IMR-90 (cell line): ENCODE results near the gene ZDHHC14. TPM values are rescaled to one million over a fixed set of nuclear protein-coding genes. Genes with fewer than 3 reads are reported as not detected.

Source experiments
- ATAC-seq: fragments of 200-7000 bp; cut with Tn5 transposase; 2 replicates; pipeline ENCODE4 v1.9.1; 2020; ENCODE audit warnings: low read depth, mild to moderate bottlenecking, moderate library complexity
- BruUV-seq: library from RNA; stranded (reverse); fragments of 400-500 nt; replicated peaks from 2 replicates; lab custom pipeline; 2021; lab: Mats Ljungman, UMichigan
- CTCF ChIA-PET: fragments of 300-600 bp; formaldehyde crosslinking; extraction: SDS; loops from one replicate; lab custom pipeline; 2021; ENCODE audit warnings: antibody characterized with exemption; lab: Yijun Ruan, JAX
- POLR2A ChIA-PET: fragments of 300-600 bp; sonication (Branson Sonifier 250); formaldehyde crosslinking; loops from one replicate; lab custom pipeline; 2022; ENCODE audit warnings: antibody characterized with exemption; ENCODE audit not compliant: unreplicated experiment; lab: Charles Lee
- DNase-seq: peaks from one replicate; pipeline ENCODE4 v3.0.0; 2013
- H2AFZ ChIP-seq: replicated peaks from 2 replicates; pipeline ENCODE3; 2013; ENCODE audit warnings: low read length, mild to moderate bottlenecking; ENCODE audit not compliant: poor library complexity
- H2AK5ac ChIP-seq: 2 replicates; pipeline ENCODE4 v1.6.1; 2013; ENCODE audit warnings: low read depth, low read length, inconsistent platforms
- H2AK9ac ChIP-seq: replicated peaks from 2 replicates; pipeline ENCODE3; 2013; ENCODE audit warnings: mild to moderate bottlenecking, low read depth, low read length, moderate library complexity; ENCODE audit not compliant: poor library complexity
- H2BK120ac ChIP-seq: 2 replicates; pipeline ENCODE4 v1.6.1; 2013; ENCODE audit warnings: low read depth, low read length, inconsistent platforms
- H2BK15ac ChIP-seq: 3 replicates; pipeline ENCODE4 v1.6.1; 2013; ENCODE audit warnings: low read depth, low read length, inconsistent platforms
- H2BK20ac ChIP-seq: 2 replicates; pipeline ENCODE4 v1.6.1; 2013; ENCODE audit warnings: low read depth, mild to moderate bottlenecking, inconsistent platforms, low read length, moderate library complexity
- H2BK5ac ChIP-seq: 2 replicates; pipeline ENCODE4 v1.6.1; 2013; ENCODE audit warnings: mild to moderate bottlenecking, low read depth, low read length, inconsistent platforms; ENCODE audit not compliant: poor library complexity, severe bottlenecking
- H3K14ac ChIP-seq: replicated peaks from 2 replicates; pipeline ENCODE4 v1.6.1; 2013; ENCODE audit warnings: low read depth, low read length, inconsistent platforms
- H3K18ac ChIP-seq: 2 replicates; pipeline ENCODE4 v1.6.1; 2013; ENCODE audit warnings: low read depth, low read length, control low read depth
- H3K23ac ChIP-seq: 2 replicates; pipeline ENCODE4 v1.6.1; 2013; ENCODE audit warnings: low read depth, low read length, inconsistent platforms
- H3K27ac ChIP-seq: 2 replicates; pipeline ENCODE4 v1.5.1; 2013; ENCODE audit warnings: mild to moderate bottlenecking, control low read depth, low read length; ENCODE audit not compliant: insufficient read depth
- H3K27me3 ChIP-seq: 2 replicates; pipeline ENCODE4 v1.6.1; 2013; ENCODE audit warnings: low read length; ENCODE audit not compliant: control insufficient read depth, insufficient read depth
- H3K36me3 ChIP-seq: 2 replicates; pipeline ENCODE4 v1.6.1; 2013; ENCODE audit warnings: low read length, mixed read lengths; ENCODE audit not compliant: control insufficient read depth, insufficient read depth
- H3K4ac ChIP-seq: 2 replicates; pipeline ENCODE4 v1.6.1; 2013; ENCODE audit warnings: low read depth, low read length, inconsistent platforms
- H3K4me1 ChIP-seq: 2 replicates; pipeline ENCODE4 v1.6.1; 2013; ENCODE audit warnings: low read length, mixed read lengths; ENCODE audit not compliant: control insufficient read depth, insufficient read depth
- H3K4me2 ChIP-seq: 2 replicates; pipeline ENCODE4 v1.6.1; 2013; ENCODE audit warnings: low read depth, mild to moderate bottlenecking, control low read depth, low read length, moderate library complexity
- H3K4me3 ChIP-seq: 2 replicates; pipeline ENCODE4 v1.5.1; 2013; ENCODE audit warnings: low read depth, mild to moderate bottlenecking, control low read depth, low read length, moderate library complexity; ENCODE audit not compliant: insufficient read depth
- H3K56ac ChIP-seq: 2 replicates; pipeline ENCODE4 v1.6.1; 2013; ENCODE audit warnings: low read length, inconsistent platforms; ENCODE audit not compliant: insufficient read depth; ENCODE audit errors: extremely low read depth
- H3K79me1 ChIP-seq, 2 experiments: 2 replicates each; pipeline ENCODE4 v1.6.1; 2013; ENCODE audit warnings: low read length in 2 of 2, inconsistent platforms in 1 of 2, low read depth in 1 of 2
- H3K9ac ChIP-seq: 2 replicates; pipeline ENCODE4 v1.6.1; 2013; ENCODE audit warnings: low read depth, low read length, control low read depth
- H3K9me1 ChIP-seq: 2 replicates; pipeline ENCODE4 v1.6.1; 2013; ENCODE audit warnings: low read length, inconsistent platforms; ENCODE audit not compliant: insufficient read depth
- H3K9me3 ChIP-seq: 2 replicates; pipeline ENCODE4 v1.6.1; 2013; ENCODE audit warnings: low read length; ENCODE audit not compliant: control insufficient read depth, insufficient read depth
- H4K20me1 ChIP-seq: 2 replicates; pipeline ENCODE4 v1.6.1; 2013; ENCODE audit warnings: low read length, inconsistent platforms; ENCODE audit not compliant: insufficient read depth
- H4K5ac ChIP-seq: 2 replicates; pipeline ENCODE4 v1.6.1; 2013; ENCODE audit warnings: mild to moderate bottlenecking, low read depth, low read length, control low read depth
- H4K8ac ChIP-seq, 2 experiments: 2 replicates each; pipeline ENCODE4 v1.6.1; 2013; ENCODE audit warnings: low read depth in 2 of 2, low read length in 2 of 2, control low read depth in 1 of 2, inconsistent platforms in 1 of 2
- H4K91ac ChIP-seq: 2 replicates; pipeline ENCODE4 v1.6.1; 2013; ENCODE audit warnings: low read depth, low read length, inconsistent platforms; ENCODE audit not compliant: insufficient read depth
- BHLHE40 ChIP-seq: fragments of 150-350 bp; IDR thresholded peaks from 2 replicates; pipeline ENCODE4 v1.6.1; 2016; ENCODE audit warnings: mild to moderate bottlenecking, low read depth, low read length
- CEBPB ChIP-seq: IDR thresholded peaks from 2 replicates; pipeline ENCODE4 v1.6.1; 2012; ENCODE audit warnings: low read depth, low read length, improper control_type of control experiment
- CHD1 ChIP-seq: IDR thresholded peaks from 2 replicates; pipeline ENCODE4 v1.6.1; 2012; ENCODE audit warnings: low read depth, low read length, improper control_type of control experiment
- MAFK ChIP-seq: IDR thresholded peaks from 2 replicates; pipeline ENCODE4 v1.6.1; 2012; ENCODE audit warnings: low read depth, low read length, improper control_type of control experiment
- MAZ ChIP-seq: IDR thresholded peaks from 2 replicates; pipeline ENCODE4 v1.6.1; 2012; ENCODE audit warnings: low read depth, mild to moderate bottlenecking, low read length, improper control_type of control experiment, moderate library complexity, borderline replicate concordance
- MXI1 ChIP-seq: IDR thresholded peaks from 2 replicates; pipeline ENCODE4 v1.6.1; 2012; ENCODE audit warnings: low read depth, mild to moderate bottlenecking, low read length, moderate library complexity, borderline replicate concordance
- NFE2L2 ChIP-seq: fragments of 150-350 bp; IDR thresholded peaks from 2 replicates; pipeline ENCODE4 v1.6.1; 2016; ENCODE audit warnings: low read depth, mild to moderate bottlenecking, low read length
- POLR2A ChIP-seq: IDR thresholded peaks from 2 replicates; pipeline ENCODE4 v1.6.1; 2012; ENCODE audit warnings: mild to moderate bottlenecking, low read depth, low read length
- RAD21 ChIP-seq: IDR thresholded peaks from 2 replicates; pipeline ENCODE4 v1.6.1; 2012; ENCODE audit warnings: low read length, improper control_type of control experiment
- RCOR1 ChIP-seq: IDR thresholded peaks from 2 replicates; pipeline ENCODE4 v1.6.1; 2012; ENCODE audit warnings: mild to moderate bottlenecking, low read length, improper control_type of control experiment; ENCODE audit not compliant: insufficient replicate concordance
- RFX5 ChIP-seq: IDR thresholded peaks from 2 replicates; pipeline ENCODE4 v1.8.0; 2012; ENCODE audit warnings: low read depth, mild to moderate bottlenecking, low read length, moderate library complexity
- SMC3 ChIP-seq: fragments of 150-350 bp; IDR thresholded peaks from 2 replicates; pipeline ENCODE4 v1.6.1; 2016; ENCODE audit warnings: low read depth, mild to moderate bottlenecking, antibody characterized with exemption, low read length, moderate library complexity
- WGBS, 2 experiments: methylation state at CpG; one replicate each; pipeline versions ENCODE4 v1.1.5 to v1.1.7; 2013; ENCODE audit warnings: missing lambda C conversion rate in 2 of 2; ENCODE audit not compliant: insufficient read length in 1 of 2; ENCODE audit errors: extremely low coverage in 2 of 2; 5-methylcytosine and 5-hydroxymethylcytosine counted together
- dilution Hi-C: fragments of 300-500 bp; cut with HindIII; formaldehyde crosslinking; loops from one replicate; pipeline ENCODE4 v1.14.3; 2018; ENCODE audit warnings: low sequenced_read_pairs; ENCODE audit not compliant: unreplicated experiment
- in situ Hi-C: fragments of 300-500 bp; cut with MboI; formaldehyde crosslinking; loops from 3 replicates; pipeline ENCODE4 v1.14.3; 2019; ENCODE audit warnings: low sequenced_read_pairs, inconsistent platforms, mixed read lengths
- intact Hi-C: fragments of 100-400 bp; cut with micrococcal nuclease; formaldehyde crosslinking; loops from 2 replicates; pipeline ENCODE4 v1.10.0; 2022
- polyA plus RNA-seq, 3 experiments: library from polyadenylated mRNA; depleted of rRNA; stranded (reverse); fragments of >200 nt; gene quantifications; 2 replicates each; pipeline ENCODE4 v1.2.3, GENCODE V29; 2012; ENCODE audit warnings: low replicate concordance in 1 of 3
- total RNA-seq: library from RNA; depleted of rRNA; stranded (reverse); fragments of >200 nt; gene quantifications from 2 replicates; pipeline ENCODE4 v1.2.3, GENCODE V29; 2012
- TF ChIP-seq, protein P1 (sequence below): fragments of 150-350 bp; IDR thresholded peaks from 2 replicates; pipeline ENCODE4 v1.6.1; 2017; ENCODE audit warnings: mild to moderate bottlenecking, antibody characterized with exemption, low read length, low read depth
- TF ChIP-seq, protein P2 (sequence below): conservative IDR thresholded peaks from 2 replicates; pipeline ENCODE4 v1.5.1; 2012; ENCODE audit warnings: mild to moderate bottlenecking, low read depth, low read length, improper control_type of control experiment
- TF ChIP-seq, protein P3 (sequence below): fragments of 150-350 bp; IDR thresholded peaks from 2 replicates; pipeline ENCODE4 v1.6.1; 2016; ENCODE audit warnings: low read depth, mild to moderate bottlenecking, low read length, moderate library complexity, borderline replicate concordance

ZDHHC14 gene
- total and polyA plus RNA-seq, 2 of the 4 experiments (the other 2 are of a cell fraction) = 0.90 to 2.0 TPM

DNA sequence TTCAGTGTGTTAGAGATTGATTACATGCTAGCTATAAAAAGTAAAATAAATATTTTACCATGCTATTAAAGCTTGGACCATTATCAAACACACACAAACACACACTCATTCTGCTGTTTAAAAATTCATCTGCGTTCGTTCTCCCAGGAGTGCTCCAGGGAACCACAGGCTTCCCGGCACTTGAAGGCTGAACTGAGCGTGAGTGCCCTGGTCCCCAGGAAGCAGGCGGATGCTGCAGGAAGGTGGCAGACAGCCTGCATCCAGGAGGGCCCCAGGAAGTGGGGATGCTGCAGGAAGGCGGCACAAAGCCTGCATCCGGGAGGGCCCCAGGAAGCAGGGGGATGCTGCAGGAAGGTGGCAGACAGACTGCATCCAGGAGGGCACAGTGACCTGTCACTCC is 294.8 kb downstream of the ZDHHC14 start:
- no peak for TF ChIP-seq MAZ
- TF ChIP-seq BHLHE40 = no peak
- TF ChIP-seq RAD21 = no peak
- TF ChIP-seq SMC3 = no peak
- TF ChIP-seq, protein P1, sequence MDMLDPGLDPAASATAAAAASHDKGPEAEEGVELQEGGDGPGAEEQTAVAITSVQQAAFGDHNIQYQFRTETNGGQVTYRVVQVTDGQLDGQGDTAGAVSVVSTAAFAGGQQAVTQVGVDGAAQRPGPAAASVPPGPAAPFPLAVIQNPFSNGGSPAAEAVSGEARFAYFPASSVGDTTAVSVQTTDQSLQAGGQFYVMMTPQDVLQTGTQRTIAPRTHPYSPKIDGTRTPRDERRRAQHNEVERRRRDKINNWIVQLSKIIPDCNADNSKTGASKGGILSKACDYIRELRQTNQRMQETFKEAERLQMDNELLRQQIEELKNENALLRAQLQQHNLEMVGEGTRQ = no peak
- TF ChIP-seq POLR2A = no peak
- TF ChIP-seq CEBPB = no peak
- TF ChIP-seq, protein P2, sequence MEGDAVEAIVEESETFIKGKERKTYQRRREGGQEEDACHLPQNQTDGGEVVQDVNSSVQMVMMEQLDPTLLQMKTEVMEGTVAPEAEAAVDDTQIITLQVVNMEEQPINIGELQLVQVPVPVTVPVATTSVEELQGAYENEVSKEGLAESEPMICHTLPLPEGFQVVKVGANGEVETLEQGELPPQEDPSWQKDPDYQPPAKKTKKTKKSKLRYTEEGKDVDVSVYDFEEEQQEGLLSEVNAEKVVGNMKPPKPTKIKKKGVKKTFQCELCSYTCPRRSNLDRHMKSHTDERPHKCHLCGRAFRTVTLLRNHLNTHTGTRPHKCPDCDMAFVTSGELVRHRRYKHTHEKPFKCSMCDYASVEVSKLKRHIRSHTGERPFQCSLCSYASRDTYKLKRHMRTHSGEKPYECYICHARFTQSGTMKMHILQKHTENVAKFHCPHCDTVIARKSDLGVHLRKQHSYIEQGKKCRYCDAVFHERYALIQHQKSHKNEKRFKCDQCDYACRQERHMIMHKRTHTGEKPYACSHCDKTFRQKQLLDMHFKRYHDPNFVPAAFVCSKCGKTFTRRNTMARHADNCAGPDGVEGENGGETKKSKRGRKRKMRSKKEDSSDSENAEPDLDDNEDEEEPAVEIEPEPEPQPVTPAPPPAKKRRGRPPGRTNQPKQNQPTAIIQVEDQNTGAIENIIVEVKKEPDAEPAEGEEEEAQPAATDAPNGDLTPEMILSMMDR = no peak
- TF ChIP-seq MAFK = no peak
- TF ChIP-seq, protein P3, sequence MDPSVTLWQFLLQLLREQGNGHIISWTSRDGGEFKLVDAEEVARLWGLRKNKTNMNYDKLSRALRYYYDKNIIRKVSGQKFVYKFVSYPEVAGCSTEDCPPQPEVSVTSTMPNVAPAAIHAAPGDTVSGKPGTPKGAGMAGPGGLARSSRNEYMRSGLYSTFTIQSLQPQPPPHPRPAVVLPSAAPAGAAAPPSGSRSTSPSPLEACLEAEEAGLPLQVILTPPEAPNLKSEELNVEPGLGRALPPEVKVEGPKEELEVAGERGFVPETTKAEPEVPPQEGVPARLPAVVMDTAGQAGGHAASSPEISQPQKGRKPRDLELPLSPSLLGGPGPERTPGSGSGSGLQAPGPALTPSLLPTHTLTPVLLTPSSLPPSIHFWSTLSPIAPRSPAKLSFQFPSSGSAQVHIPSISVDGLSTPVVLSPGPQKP = no peak
- no peak for TF ChIP-seq CHD1
- no peak for TF ChIP-seq RFX5
- no peak for TF ChIP-seq MXI1
- no peak for TF ChIP-seq NFE2L2
- no peak for TF ChIP-seq RCOR1
- H3K9ac ChIP-seq = no peak overlapping the region
- POLR2A ChIA-PET = no interaction called here
- ATAC-seq (peak; percentile 57), DNase-seq (no peak)
- no peak overlapping the region for H4K5ac ChIP-seq
- H4K8ac ChIP-seq = no peak overlapping the region
- H3K9me3 ChIP-seq = no peaks in the 10 kb centered on the region; the same call in 1 of the 2 replicates
- H3K27ac ChIP-seq = no peak overlapping the region
- H3K4me3 ChIP-seq = no peak overlapping the region
- no peak overlapping the region for H3K56ac ChIP-seq
- BruUV-seq = no TSS peak
- H2AFZ ChIP-seq = no peak overlapping the region
- no peak overlapping the region for H2BK15ac ChIP-seq
- H2BK5ac ChIP-seq = no peak overlapping the region
- no peak overlapping the region for H3K18ac ChIP-seq
- no peaks in the 10 kb centered on the region for H3K79me1 ChIP-seq
- no peak overlapping the region for H2AK5ac ChIP-seq
- H3K9me1 ChIP-seq = no peaks in the 10 kb centered on the region; the same call in none of the 2 replicates
- peaks cover 2% of the 10 kb centered on the region; the same call in 1 of the 2 replicates for H3K4me1 ChIP-seq
- in situ Hi-C loops = no loop called here
- no peak overlapping the region for H4K91ac ChIP-seq
- no peak overlapping the region for H2AK9ac ChIP-seq
- peaks cover 13% of the 10 kb centered on the region; the same call in 1 of the 2 replicates for H3K27me3 ChIP-seq
- H3K4ac ChIP-seq = no peak overlapping the region
- no peak overlapping the region for H2BK120ac ChIP-seq
- H3K4me2 ChIP-seq = no peak overlapping the region
- no peaks in the 10 kb centered on the region for H4K20me1 ChIP-seq
- no peak overlapping the region for H2BK20ac ChIP-seq
- intact Hi-C loops = no loop called here
- CTCF ChIA-PET = no interaction called here
- no peak overlapping the region for H3K14ac ChIP-seq
- no peaks in the 10 kb centered on the region for H3K36me3 ChIP-seq
- dilution Hi-C loops = no loop called here
- WGBS, 2 experiments = 38% methylated on average over 3 of the region's 7 CpGs; no CpG with 5 or more reads in 1 of the 2 experiments
- H3K23ac ChIP-seq = no peak overlapping the region
